HG02852 (cell line): ENCODE results near the gene PHC2.

Source experiments
- ATAC-seq: cut with Tn5 transposase; IDR thresholded peaks from one replicate; pipeline ENCODE4 v1.9.1; 2021; ENCODE audit warnings: mild to moderate bottlenecking, moderate library complexity; ENCODE audit not compliant: unreplicated experiment

The PHC2 gene

GRCh38 chr1:33392639-33393038, 38.3 kb downstream of the PHC2 start:
- ATAC-seq: no peak

GRCh38 chr1:33392206-33392605, 38.7 kb downstream of the PHC2 start:
- no peak for ATAC-seq

- no peak for ATAC-seq
Observed at GRCh38 chr1:33391343-33392078, 39.4 kb downstream of the PHC2 start.

- ATAC-seq: no peak
Observed at GRCh38 chr1:33390542-33390941, 40.4 kb downstream of the PHC2 start.

- ATAC-seq: no peak
Observed at GRCh38 chr1:33388805-33389771, 41.8 kb downstream of the PHC2 start.

GRCh38 chr1:33387625-33388024, 43.3 kb downstream of the PHC2 start:
- no peak for ATAC-seq

- ATAC-seq: no peak
Observed at GRCh38 chr1:33385251-33385650, 45.6 kb downstream of the PHC2 start.

GRCh38 chr1:33384040-33384812, 46.7 kb downstream of the PHC2 start:
- no peak for ATAC-seq

GRCh38 chr1:33383489-33383888, 47.4 kb downstream of the PHC2 start:
- ATAC-seq: no peak

GRCh38 chr1:33382661-33383415, 48.1 kb downstream of the PHC2 start:
- ATAC-seq: no peak

GRCh38 chr1:33381977-33382376, 48.9 kb downstream of the PHC2 start:
- no peak for ATAC-seq

- no peak for ATAC-seq
Observed at GRCh38 chr1:33380811-33381210, 50.1 kb downstream of the PHC2 start.

GRCh38 chr1:33379631-33380354, 51.1 kb downstream of the PHC2 start:
- ATAC-seq: no peak

- no peak for ATAC-seq
Observed at GRCh38 chr1:33378976-33379375, 51.9 kb downstream of the PHC2 start.

GRCh38 chr1:33378524-33378923, 52.4 kb downstream of the PHC2 start:
- no peak for ATAC-seq

- ATAC-seq: no peak
Observed at GRCh38 chr1:33377756-33378155, 53.1 kb downstream of the PHC2 start.

- ATAC-seq: no peak
Observed at GRCh38 chr1:33377013-33377412, 53.9 kb downstream of the PHC2 start.

- ATAC-seq: no peak
Observed at GRCh38 chr1:33375316-33375715, 55.6 kb downstream of the PHC2 start.

GRCh38 chr1:33374336-33375105, 56.4 kb downstream of the PHC2 start:
- ATAC-seq: no peak
